Psoas muscle (tissue), 8 donors: ENCODE data around the gene GRK6. TPM values are rescaled to one million over a fixed set of nuclear protein-coding genes. Genes with fewer than 3 reads are reported as not detected.
A peak's percentile ranks its signal among the peaks of the same experiment; 100 is the strongest.

Experiments used
- ATAC-seq, 4 donors: fragments of 200-7000 bp; cut with Tn5 transposase; one replicate each; pipeline ENCODE4 v1.9.1; 2020; ENCODE audit warnings: moderate library complexity in 3 of 4, mild to moderate bottlenecking in 2 of 4
- DNase-seq, 2 donors: peaks; one replicate each; pipeline ENCODE4 v3.0.0-alpha.2; 2020
- H3K27ac ChIP-seq: fragments of 200-600 bp; one replicate; pipeline ENCODE4 v1.8.0; 2022
- H3K27me3 ChIP-seq, 3 donors: fragments of 200-600 bp in 1 of 3; one replicate each; pipeline versions ENCODE4 v1.6.1 to v1.8.0; 2013 to 2022; ENCODE audit warnings: low read length in 2 of 3, mild to moderate bottlenecking in 2 of 3, moderate library complexity in 1 of 3; ENCODE audit not compliant: insufficient read depth in 3 of 3
- H3K36me3 ChIP-seq, 2 donors: fragments of 200-600 bp in 1 of 2; one replicate each; pipeline versions ENCODE4 v1.6.1 to v1.8.0; 2013 to 2022; ENCODE audit warnings: low read depth in 1 of 2, mild to moderate bottlenecking in 1 of 2, moderate library complexity in 1 of 2; ENCODE audit not compliant: insufficient read depth in 1 of 2
- H3K4me1 ChIP-seq: fragments of 200-600 bp; one replicate; pipeline ENCODE4 v1.8.0; 2022
- H3K4me3 ChIP-seq: fragments of 200-600 bp; one replicate; pipeline ENCODE4 v1.8.0; 2022; ENCODE audit warnings: mild to moderate bottlenecking
- H3K9me3 ChIP-seq: fragments of 200-600 bp; one replicate; pipeline ENCODE4 v1.8.0; 2022
- WGBS, 3 donors: extraction: QIAGEN DNeasy Blood & Tissue Kit; methylation state at CpG; one replicate each; pipeline versions ENCODE4 v1.1.6 to v1.1.7; 2013; 5-methylcytosine and 5-hydroxymethylcytosine counted together
- intact Hi-C, 2 donors: fragments of 100-400 bp; cut with DNase I; formaldehyde crosslinking; loops; one replicate each; pipeline versions ENCODE4 v1.11.0 to v1.14.2; 2022
- polyA plus RNA-seq, 3 donors: library from polyadenylated mRNA; stranded (reverse); fragments of 200-250 nt; gene quantifications; one replicate each; pipeline ENCODE4 v1.2.3, GENCODE V29; 2013
- total RNA-seq, 4 donors: library from RNA; stranded (reverse); fragmentation: NEBNext Ultra II Directional in 2 of 4; extraction: Animal tissue kit (Norgen Biotek cat#: 25700) in 2 of 4; gene quantifications; one replicate each; pipeline versions ENCODE4 v1.2.1 to v1.2.4, GENCODE V29; 2021 to 2023
- TF ChIP-seq, protein P1 (sequence below): fragments of 200-600 bp; IDR thresholded peaks from one replicate; pipeline ENCODE4 v1.8.0; 2022; ENCODE audit warnings: antibody characterized with exemption
- donor health status: healthy with polysubstance abuse.
- donor health status: DM: no; HTN: no; CAD: no; lungs with moderate emphysema.
- donor health status: Bipolar disorder and iron deficiency.
- donor health status: healthy.
- donor health status: DM: yes; HTN: yes; CAD: no.
- donor health status: DM: no; HTN: no; CAD: no.
- donor health status: DM: no; HTN: no; CAD: no.
- donor health status: DM: yes; HTN: yes; CAD: no.

The GRK6 gene
- total and polyA plus RNA-seq, 7 donors = 12.3 to 22.6 (median 15.8) TPM

DNA sequence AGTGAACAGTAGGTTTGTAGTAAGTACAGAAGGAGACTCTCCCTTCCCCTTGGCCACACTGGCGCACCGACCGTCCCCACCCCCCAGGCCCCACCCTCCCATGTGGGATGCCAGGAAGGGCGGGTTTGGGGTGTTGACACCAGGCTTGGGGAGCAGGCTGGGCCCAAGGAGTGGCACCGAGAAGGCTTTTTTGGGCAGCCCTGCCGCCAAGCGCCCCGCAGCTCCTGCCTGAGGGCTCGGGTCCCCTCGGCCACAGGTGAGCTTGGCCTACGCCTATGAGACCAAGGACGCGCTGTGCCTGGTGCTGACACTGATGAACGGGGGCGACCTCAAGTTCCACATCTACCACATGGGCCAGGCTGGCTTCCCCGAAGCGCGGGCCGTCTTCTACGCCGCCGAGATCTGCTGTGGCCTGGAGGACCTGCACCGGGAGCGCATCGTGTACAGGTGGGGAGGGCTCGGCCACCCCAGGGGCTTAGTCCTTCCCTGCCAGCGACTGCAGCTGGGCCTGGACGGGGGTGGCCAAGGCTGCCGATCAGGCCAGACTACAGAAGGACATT is 7.3 kb downstream of the GRK6 start:
- DNase-seq = peak in 1 of 2 donors; percentile 56
- 93 to 96% (median 95%) methylated on average over 26 to 29 of the region's 29 CpGs for WGBS, 3 donors
- Histone ChIP-seq H3K27me3 (no peaks in the 10 kb centered on the region), H3K27ac (no peak overlapping the region), H3K4me1 (peaks cover 17% of the 10 kb centered on the region), H3K36me3 (peaks cover 0 to 72% of the 10 kb centered on the region in 2 donors), H3K4me3 (no peak overlapping the region), H3K9me3 (no peaks in the 10 kb centered on the region)
- TF ChIP-seq, protein P1, sequence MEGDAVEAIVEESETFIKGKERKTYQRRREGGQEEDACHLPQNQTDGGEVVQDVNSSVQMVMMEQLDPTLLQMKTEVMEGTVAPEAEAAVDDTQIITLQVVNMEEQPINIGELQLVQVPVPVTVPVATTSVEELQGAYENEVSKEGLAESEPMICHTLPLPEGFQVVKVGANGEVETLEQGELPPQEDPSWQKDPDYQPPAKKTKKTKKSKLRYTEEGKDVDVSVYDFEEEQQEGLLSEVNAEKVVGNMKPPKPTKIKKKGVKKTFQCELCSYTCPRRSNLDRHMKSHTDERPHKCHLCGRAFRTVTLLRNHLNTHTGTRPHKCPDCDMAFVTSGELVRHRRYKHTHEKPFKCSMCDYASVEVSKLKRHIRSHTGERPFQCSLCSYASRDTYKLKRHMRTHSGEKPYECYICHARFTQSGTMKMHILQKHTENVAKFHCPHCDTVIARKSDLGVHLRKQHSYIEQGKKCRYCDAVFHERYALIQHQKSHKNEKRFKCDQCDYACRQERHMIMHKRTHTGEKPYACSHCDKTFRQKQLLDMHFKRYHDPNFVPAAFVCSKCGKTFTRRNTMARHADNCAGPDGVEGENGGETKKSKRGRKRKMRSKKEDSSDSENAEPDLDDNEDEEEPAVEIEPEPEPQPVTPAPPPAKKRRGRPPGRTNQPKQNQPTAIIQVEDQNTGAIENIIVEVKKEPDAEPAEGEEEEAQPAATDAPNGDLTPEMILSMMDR = no peak
- intact Hi-C loops = no loop called here
- no peak for ATAC-seq

DNA sequence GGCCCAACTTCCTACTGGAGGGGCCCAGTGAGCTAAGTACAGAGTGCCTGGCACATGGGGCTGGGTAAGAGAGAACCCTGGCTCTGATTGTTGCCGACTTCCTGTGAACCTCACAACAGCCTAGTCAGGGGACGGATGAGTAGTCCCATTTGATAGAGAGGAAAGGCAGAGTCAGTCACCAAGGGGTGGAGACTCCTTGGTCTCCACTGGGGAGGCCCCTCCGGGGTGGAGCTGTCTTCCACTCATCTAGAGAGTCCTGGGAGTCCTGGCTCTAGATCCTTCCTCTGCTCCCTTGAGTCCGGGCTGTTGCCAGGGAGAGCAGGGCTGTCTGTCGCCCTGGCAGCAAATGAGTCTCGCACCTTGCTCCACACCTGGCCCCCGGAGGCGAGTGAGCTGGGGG is 8.0 kb downstream of the GRK6 start:
- H3K27me3 ChIP-seq = no peaks in the 10 kb centered on the region
- no peak overlapping the region for H3K27ac ChIP-seq
- no peak overlapping the region for H3K4me3 ChIP-seq
- peaks cover 17% of the 10 kb centered on the region for H3K4me1 ChIP-seq
- no peaks in the 10 kb centered on the region for H3K9me3 ChIP-seq
- ATAC-seq (no peak), DNase-seq (no peak)
- WGBS, 3 donors = 88 to 95% (median 88%) methylated on average over 8 of the region's 8 CpGs
- TF ChIP-seq, protein P1 = no peak
- peaks cover 0 to 73% of the 10 kb centered on the region in 2 donors for H3K36me3 ChIP-seq
- intact Hi-C loops = no loop called here

DNA sequence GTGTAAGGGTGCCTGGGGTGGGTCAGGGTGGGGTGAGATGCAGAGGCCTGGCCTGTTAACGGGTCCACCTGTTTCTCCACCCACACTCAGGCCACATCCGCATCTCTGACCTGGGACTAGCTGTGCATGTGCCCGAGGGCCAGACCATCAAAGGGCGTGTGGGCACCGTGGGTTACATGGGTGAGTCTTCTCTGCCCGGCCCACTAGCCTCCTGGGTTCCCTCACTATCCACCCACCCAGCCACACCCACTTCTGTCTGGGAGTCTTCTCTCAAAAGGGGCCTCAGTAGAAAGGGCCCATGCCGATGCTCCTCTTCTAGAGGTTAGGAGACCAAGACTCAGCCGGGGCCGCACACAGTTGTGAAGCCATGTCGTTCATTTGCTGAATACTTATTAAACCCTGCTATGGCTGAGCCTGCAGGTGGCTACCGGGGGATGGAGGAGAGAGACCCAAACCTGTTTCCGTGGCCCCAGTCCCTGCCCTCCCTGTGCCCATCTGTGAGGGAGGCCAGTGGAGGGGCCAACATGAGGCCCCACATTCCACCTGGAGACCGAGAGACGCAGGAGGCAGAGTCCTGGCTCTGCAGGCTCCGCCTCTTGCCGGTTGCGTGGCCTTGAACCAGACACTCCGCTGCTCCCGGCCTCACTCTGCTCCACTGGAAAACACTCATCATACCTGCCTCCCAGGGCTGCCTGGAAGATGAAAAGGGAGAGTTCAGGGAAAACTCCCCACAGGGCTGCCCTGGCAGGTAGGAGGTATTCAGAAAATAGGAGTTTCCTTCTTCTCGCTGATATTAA is 8.7 kb downstream of the GRK6 start:
- Histone ChIP-seq H3K27ac (no peak overlapping the region), H3K4me1 (peaks cover 17% of the 10 kb centered on the region), H3K9me3 (no peaks in the 10 kb centered on the region), H3K36me3 (peaks cover 0 to 73% of the 10 kb centered on the region in 2 donors), H3K27me3 (no peaks in the 10 kb centered on the region), H3K4me3 (no peak overlapping the region)
- TF ChIP-seq, protein P1 = no peak
- intact Hi-C loops = no loop called here
- ATAC-seq = no peak
- no peak for DNase-seq
- 94 to 95% (median 94%) methylated on average over 20 of the region's 20 CpGs for WGBS, 3 donors

DNA sequence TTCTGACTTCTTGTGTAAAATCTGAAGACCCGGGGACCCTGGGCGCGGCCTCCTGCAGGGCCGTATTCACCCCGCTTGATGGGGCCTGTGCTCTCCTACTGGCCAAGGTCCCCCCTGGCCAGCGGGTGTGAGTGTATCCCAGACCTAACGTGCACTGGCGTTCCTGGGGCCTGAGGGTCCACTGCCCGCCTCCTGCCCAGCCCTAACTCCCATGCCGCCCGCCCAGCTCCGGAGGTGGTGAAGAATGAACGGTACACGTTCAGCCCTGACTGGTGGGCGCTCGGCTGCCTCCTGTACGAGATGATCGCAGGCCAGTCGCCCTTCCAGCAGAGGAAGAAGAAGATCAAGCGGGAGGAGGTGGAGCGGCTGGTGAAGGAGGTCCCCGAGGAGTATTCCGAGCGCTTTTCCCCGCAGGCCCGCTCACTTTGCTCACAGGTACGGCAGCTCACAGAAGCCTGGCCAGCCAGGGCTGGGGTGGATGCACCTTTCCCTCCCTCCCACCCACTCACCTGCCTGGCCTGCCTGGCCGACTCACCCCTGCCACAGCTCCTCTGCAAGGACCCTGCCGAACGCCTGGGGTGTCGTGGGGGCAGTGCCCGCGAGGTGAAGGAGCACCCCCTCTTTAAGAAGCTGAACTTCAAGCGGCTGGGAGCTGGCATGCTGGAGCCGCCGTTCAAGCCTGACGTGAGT is 9.5 kb downstream of the GRK6 start:
- intact Hi-C loops = no loop called here
- WGBS, 3 donors = 93 to 96% (median 96%) methylated on average over 30 to 37 of the region's 37 CpGs
- peaks cover 17% of the 10 kb centered on the region for H3K4me1 ChIP-seq
- no peak overlapping the region for H3K4me3 ChIP-seq
- ATAC-seq = no peak
- no peaks in the 10 kb centered on the region for H3K27me3 ChIP-seq
- no peak for DNase-seq
- peaks cover 0 to 78% of the 10 kb centered on the region in 2 donors for H3K36me3 ChIP-seq
- TF ChIP-seq, protein P1 = no peak
- no peak overlapping the region for H3K27ac ChIP-seq
- no peaks in the 10 kb centered on the region for H3K9me3 ChIP-seq
